Smooth muscle cell of the pulmonary artery (primary cell): ENCODE measurements around the gene OXSM. TPM values are rescaled to one million over a fixed set of nuclear protein-coding genes. Genes with fewer than 3 reads are reported as not detected.

Experiments
- total RNA-seq: library from RNA; depleted of rRNA; stranded (reverse); fragments of >200 nt; gene quantifications from 2 replicates; pipeline ENCODE4 v1.2.3, GENCODE V29; 2014

OXSM gene
- total RNA-seq: 9.8 and 10.0 TPM in 2 replicates

GRCh38 chr3:25789596-25790556 lies at the start of gene OXSM:
Gene OXSM, plus strand, starts transcription at chr3:25790090. Its CDS starts 931 bp downstream, at chr3:25791021.

DNA sequence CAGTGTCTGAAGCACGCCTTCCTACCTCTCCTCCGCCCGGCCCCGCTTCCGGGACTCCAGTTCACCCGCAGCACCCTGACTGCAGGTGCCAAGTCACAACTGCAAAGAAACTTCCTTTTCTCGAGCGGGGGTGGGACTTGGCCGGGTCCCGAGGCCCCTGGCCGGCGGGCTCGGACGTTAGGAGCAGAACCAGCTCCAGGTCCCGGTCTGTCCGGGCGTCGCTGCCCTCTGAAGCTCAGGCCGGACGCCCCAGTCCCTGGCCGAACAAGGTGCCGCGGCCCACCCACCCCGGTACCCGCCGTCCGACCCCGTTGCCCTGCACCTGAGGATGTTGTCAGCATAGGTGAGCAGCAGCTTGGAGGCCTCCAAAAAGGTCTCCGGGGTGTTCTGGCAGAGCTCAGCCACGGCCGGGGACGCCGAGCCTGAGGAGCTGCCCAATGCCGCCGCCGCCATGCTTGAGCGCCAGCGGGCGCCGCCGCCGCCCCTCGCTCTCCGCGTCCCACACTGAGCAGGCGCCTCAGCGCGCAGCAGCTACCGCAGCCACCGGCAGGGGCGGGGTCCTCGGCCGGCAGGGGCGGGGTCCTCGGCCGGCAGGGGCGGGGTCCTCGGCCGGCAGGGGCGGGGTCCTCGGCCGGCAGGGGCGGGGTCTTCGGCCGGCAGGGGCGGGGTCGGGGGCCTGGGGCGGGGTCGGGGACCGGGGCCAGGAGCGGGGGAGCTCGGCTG lies 6.8 kb upstream of the OXSM start, which contains the start of gene NGLY1:
TSS of gene NGLY1 (minus strand) at position 506 of the 723 bp plus-strand sequence. CDS start at position 453, 53 bp downstream.

Other genes with a start within 250 kb of the OXSM start
- gene TOP2B, start 125.2 kb upstream of the OXSM start, total RNA-seq: 61.8 and 81.7 TPM in 2 replicates
- gene NGLY1, start 6.6 kb upstream of the OXSM start, total RNA-seq: 30.4 and 34.9 TPM in 2 replicates